HL-60 (cell line): Measurements from ENCODE around the gene LRRC4C.

Experiments used
- DNase-seq, 2 experiments: peaks; one replicate each; pipeline ENCODE4 v3.0.0-alpha.2; 2010 to 2020; ENCODE audit warnings: low read depth in 1 of 2, low spot score in 1 of 2
- H3K27ac ChIP-seq: fragments of 250-450 bp; sonication (Bioruptor Pico); replicated peaks from 2 replicates; pipeline ENCODE4 v1.5.1; 2020; ENCODE audit warnings: mild to moderate bottlenecking, moderate library complexity
- H3K27me3 ChIP-seq: fragments of 250-450 bp; sonication (Bioruptor Pico); 2 replicates; pipeline ENCODE4 v1.5.1; 2021; ENCODE audit warnings: mild to moderate bottlenecking, moderate library complexity; ENCODE audit not compliant: insufficient read depth, poor library complexity, severe bottlenecking
- H3K4me3 ChIP-seq: replicated peaks from 2 replicates; pipeline ENCODE4 v1.5.1; 2011; ENCODE audit warnings: mild to moderate bottlenecking, control low read depth, low read length; ENCODE audit not compliant: insufficient read depth
- CTCF ChIP-seq: IDR thresholded peaks from one replicate; pipeline ENCODE4 v1.5.1; 2011; ENCODE audit warnings: low read length, control low read depth, inconsistent platforms; ENCODE audit not compliant: insufficient read depth
- GABPA ChIP-seq: IDR thresholded peaks from 2 replicates; pipeline ENCODE4 v1.6.1; 2012; ENCODE audit warnings: low read depth
- POLR2AphosphoS5 ChIP-seq: IDR thresholded peaks from 2 replicates; pipeline ENCODE4 v1.6.1; 2012; ENCODE audit warnings: low read depth
- REST ChIP-seq: IDR thresholded peaks from 2 replicates; pipeline ENCODE4 v1.6.1; 2012; ENCODE audit warnings: low read depth; ENCODE audit not compliant: insufficient replicate concordance
- SPI1 ChIP-seq: IDR thresholded peaks from 2 replicates; pipeline ENCODE4 v1.6.1; 2012; ENCODE audit warnings: low read depth, mild to moderate bottlenecking, borderline replicate concordance

LRRC4C gene

GRCh38 chr11:41404109-41404508 lies 55.3 kb downstream of the LRRC4C start:
- no peak overlapping the region for H3K27ac ChIP-seq
- H3K4me3 ChIP-seq: no peak overlapping the region
- no peak for DNase-seq
- no peaks in the 10 kb centered on the region for H3K27me3 ChIP-seq
- TF ChIP-seq GABPA (no peak), REST (no peak), CTCF (no peak), POLR2AphosphoS5 (no peak), SPI1 (no peak)

- no peaks in the 10 kb centered on the region for H3K27me3 ChIP-seq
- no peak overlapping the region for H3K4me3 ChIP-seq
- no peak for DNase-seq
- TF ChIP-seq POLR2AphosphoS5 (no peak), REST (no peak), GABPA (no peak), SPI1 (no peak), CTCF (no peak)
- H3K27ac ChIP-seq: no peak overlapping the region
Observed at GRCh38 chr11:41403458-41403857, 56.0 kb downstream of the LRRC4C start.

GRCh38 chr11:41400819-41401382 lies 58.6 kb downstream of the LRRC4C start:
- Histone ChIP-seq H3K27me3 (no peaks in the 10 kb centered on the region), H3K4me3 (no peak overlapping the region), H3K27ac (no peak overlapping the region)
- TF ChIP-seq SPI1: no peak
- TF ChIP-seq GABPA: no peak
- no peak for TF ChIP-seq REST
- no peak for TF ChIP-seq CTCF
- TF ChIP-seq POLR2AphosphoS5: no peak
- DNase-seq: no peak
